Heart left ventricle (tissue), 16 donors: ENCODE measurements around the gene CDK5RAP2. TPM values are rescaled to one million over a fixed set of nuclear protein-coding genes. Genes with fewer than 3 reads are reported as not detected.

ENCODE experiments used
- ATAC-seq, 4 donors: fragments of 200-7000 bp; cut with Tn5 transposase; one replicate each; pipeline ENCODE4 v1.9.1; 2020 to 2022; ENCODE audit warnings: moderate library complexity in 4 of 4, mild to moderate bottlenecking in 3 of 4, moderate number of reproducible peaks in 1 of 4
- DNase-seq, 5 donors: peaks; one replicate each; pipeline ENCODE4 v3.0.0-alpha.2; 2020
- H3K27ac ChIP-seq, 12 donors: fragments of 200-600 bp; sonication (generic) in 4 of 12; one replicate each; pipeline versions ENCODE4 v1.5.0 to v1.8.0; 2016 to 2022; ENCODE audit warnings: mild to moderate bottlenecking in 2 of 12
- H3K27me3 ChIP-seq, 9 donors: fragments of 200-600 bp; sonication (generic) in 2 of 9; one replicate each; pipeline versions ENCODE4 v1.5.1 to v1.8.0; 2016 to 2022; ENCODE audit warnings: mild to moderate bottlenecking in 3 of 9
- H3K36me3 ChIP-seq, 9 donors: fragments of 200-600 bp; sonication (generic) in 2 of 9; one replicate each; pipeline versions ENCODE4 v1.5.0 to v1.8.0; 2018 to 2022; ENCODE audit warnings: mild to moderate bottlenecking in 2 of 9
- H3K4me1 ChIP-seq, 12 donors: fragments of 200-600 bp; sonication (generic) in 4 of 12; one replicate each; pipeline versions ENCODE4 v1.5.0 to v1.8.0; 2016 to 2022; ENCODE audit warnings: mild to moderate bottlenecking in 3 of 12
- H3K4me3 ChIP-seq, 12 donors: fragments of 200-600 bp; sonication (generic) in 4 of 12; one replicate each; pipeline versions ENCODE4 v1.5.0 to v1.8.0; 2017 to 2022; ENCODE audit warnings: mild to moderate bottlenecking in 9 of 12, moderate library complexity in 4 of 12
- H3K9me3 ChIP-seq, 12 donors: fragments of 200-600 bp; sonication (generic) in 4 of 12; one replicate each; pipeline versions ENCODE4 v1.5.0 to v1.8.0; 2016 to 2022; ENCODE audit warnings: mild to moderate bottlenecking in 1 of 12
- CTCF ChIP-seq, 12 donors: fragments of 200-600 bp; sonication (generic) in 4 of 12; IDR thresholded peaks; one replicate each; pipeline versions ENCODE4 v1.5.0 to v1.8.0; 2018 to 2022; ENCODE audit warnings: antibody characterized with exemption in 12 of 12, mild to moderate bottlenecking in 5 of 12
- POLR2A ChIP-seq, 2 donors: fragments of 450-650 bp; IDR thresholded peaks; one replicate each; pipeline ENCODE4 v1.6.1; 2017; ENCODE audit warnings: antibody characterized with exemption in 2 of 2, mild to moderate bottlenecking in 2 of 2, moderate library complexity in 2 of 2
- WGBS, 4 donors: extraction: QIAGEN DNeasy Blood & Tissue Kit in 2 of 4; methylation state at CpG; one replicate each; pipeline versions ENCODE4 v1.1.5 to v1.1.7; 2013 to 2018; 5-methylcytosine and 5-hydroxymethylcytosine counted together
- intact Hi-C, 10 donors: fragments of 100-400 bp; cut with DNase I; formaldehyde crosslinking; loops; one replicate each; pipeline versions ENCODE4 v1.11.1 to v1.14.2; 2022
- polyA plus RNA-seq, 2 donors: library from polyadenylated mRNA; stranded (reverse); fragments of 200-250 nt; gene quantifications; one replicate each; pipeline ENCODE4 v1.2.3, GENCODE V29; 2013
- total RNA-seq, 9 donors: library from RNA; depleted of rRNA in 2 of 9; stranded (reverse); fragments of >200 nt in 2 of 9; fragmentation: NEBNext Ultra II Directional in 3 of 9; extraction: Animal tissue kit (Norgen Biotek cat#: 25700) in 3 of 9; gene quantifications; one replicate each; pipeline versions ENCODE4 v1.1.0 to v1.2.4, GENCODE V29; 2016 to 2023
- donor health status: ischemic (EF 13 %, LVEDD 7.1; RV severe dilation, severe dysfunction).
- donor health status: healthy with polysubstance abuse.
- donor health status: DM: no; HTN: yes; CAD: no.
- donor health status: DM: no; HTN: no; CAD: no.
- donor health status: ischemic (EF 25% LVEDD 6.9; RV normal size, moderate dysfunction).
- donor health status: ischemic (EF 25% LVEDD 5.7; RV mildly dilated, moderate dysfunction).
- donor health status: healthy.
- donor health status: DM: yes; HTN: yes; CAD: no.
- donor health status: ischemic (EF 35%, LVEDD 5.7; RV mildly dilated, moderate dysfunction).
- donor health status: nonischemic (EF 11% LVEDD 7.7; RV severe dilation, severe dysfunction).
- donor health status: DM: yes; HTN: yes; CAD: no.
- donor health status: PGD.
- donor health status: ischemic (EF 29% LVEDD 5.4; RV normal size, mild dysfunction).
- donor health status: nonischemic (EF 23%, LVEDD 6.1; RV moderate dilation, normal function).

Gene CDK5RAP2
- total and polyA plus RNA-seq, 11 donors, result 26.1 to 114 (median 53.1) TPM

- TF ChIP-seq POLR2A (IDR thresholded peaks at IDR 0.05) (no peak), CTCF (IDR thresholded peaks at IDR 0.05) (no peak)
- intact Hi-C loops, result no loop called here
- Histone ChIP-seq H3K36me3 (no peaks in the 10 kb centered on the region), H3K9me3 (peaks cover 0 to 30% (median 5%) of the 10 kb centered on the region in 12 donors), H3K27me3 (no peaks in the 10 kb centered on the region), H3K4me1 (no peaks in the 10 kb centered on the region), H3K4me3 (no peak overlapping the region), H3K27ac (no peak overlapping the region)
- ATAC-seq (no peak), DNase-seq (no peak)
- 93 to 95% (median 94%) methylated on average over 3 to 4 of the region's 4 CpGs for WGBS, 4 donors
Measured at GRCh38 chr9:120375316-120375715, 204.7 kb downstream of the CDK5RAP2 start.

- no peaks in the 10 kb centered on the region for H3K4me1 ChIP-seq
- no peaks in the 10 kb centered on the region for H3K27me3 ChIP-seq
- no peak overlapping the region for H3K27ac ChIP-seq
- ATAC-seq, result no peak
- WGBS, 4 donors, result 89 to 93% (median 90%) methylated on average over 14 of the region's 14 CpGs
- DNase-seq, result no peak
- H3K9me3 ChIP-seq, result peaks cover 0 to 25% (median 4%) of the 10 kb centered on the region in 12 donors
- H3K36me3 ChIP-seq, result no peaks in the 10 kb centered on the region
- no peak overlapping the region for H3K4me3 ChIP-seq
- intact Hi-C loops, result no loop called here
- TF ChIP-seq POLR2A (IDR thresholded peaks at IDR 0.05) (no peak), CTCF (IDR thresholded peaks at IDR 0.05) (no peak)
Measured at GRCh38 chr9:120374817-120375216, 205.2 kb downstream of the CDK5RAP2 start.

- Histone ChIP-seq H3K36me3 (no peaks in the 10 kb centered on the region), H3K9me3 (peaks cover 0 to 19% (median under 1%) of the 10 kb centered on the region in 12 donors), H3K27ac (no peak overlapping the region), H3K4me1 (no peaks in the 10 kb centered on the region), H3K27me3 (no peaks in the 10 kb centered on the region), H3K4me3 (no peak overlapping the region)
- ATAC-seq, result no peak
- 82 to 100% (median 88%) methylated on average over 1 of the region's 1 CpG for WGBS, 4 donors
- no peak for TF ChIP-seq POLR2A (IDR thresholded peaks at IDR 0.05)
- no peak for TF ChIP-seq CTCF (IDR thresholded peaks at IDR 0.05)
- intact Hi-C loops, result no loop called here
- DNase-seq, result no peak
Measured at GRCh38 chr9:120374239-120374638, 205.7 kb downstream of the CDK5RAP2 start.

- TF ChIP-seq POLR2A (IDR thresholded peaks at IDR 0.05) (no peak), CTCF (IDR thresholded peaks at IDR 0.05) (no peak)
- H3K4me3 ChIP-seq, result no peak overlapping the region
- H3K27ac ChIP-seq, result no peak overlapping the region
- no peaks in the 10 kb centered on the region for H3K4me1 ChIP-seq
- intact Hi-C loops, result no loop called here
- DNase-seq (no peak), ATAC-seq (no peak)
- H3K36me3 ChIP-seq, result no peaks in the 10 kb centered on the region
- no peaks in the 10 kb centered on the region for H3K27me3 ChIP-seq
- 60 to 65% (median 63%) methylated on average over 1 to 2 of the region's 2 CpGs for WGBS, 4 donors
- peaks cover 0 to 7% (median 0%) of the 10 kb centered on the region in 12 donors for H3K9me3 ChIP-seq
Measured at GRCh38 chr9:120372040-120372439, 207.9 kb downstream of the CDK5RAP2 start.
